Measurements from ENCODE around the gene TSPAN9. TPM values are rescaled to one million over a fixed set of nuclear protein-coding genes. Genes with fewer than 3 reads are reported as not detected.

TSPAN9 gene
- total and polyA plus RNA-seq, 2 donors from 2014 or later: 62.4 to 81.6 TPM

GRCh38 chr12:3164454-3165077, 87.4 kb downstream of the TSPAN9 start:
- TF ChIP-seq, protein P1, sequence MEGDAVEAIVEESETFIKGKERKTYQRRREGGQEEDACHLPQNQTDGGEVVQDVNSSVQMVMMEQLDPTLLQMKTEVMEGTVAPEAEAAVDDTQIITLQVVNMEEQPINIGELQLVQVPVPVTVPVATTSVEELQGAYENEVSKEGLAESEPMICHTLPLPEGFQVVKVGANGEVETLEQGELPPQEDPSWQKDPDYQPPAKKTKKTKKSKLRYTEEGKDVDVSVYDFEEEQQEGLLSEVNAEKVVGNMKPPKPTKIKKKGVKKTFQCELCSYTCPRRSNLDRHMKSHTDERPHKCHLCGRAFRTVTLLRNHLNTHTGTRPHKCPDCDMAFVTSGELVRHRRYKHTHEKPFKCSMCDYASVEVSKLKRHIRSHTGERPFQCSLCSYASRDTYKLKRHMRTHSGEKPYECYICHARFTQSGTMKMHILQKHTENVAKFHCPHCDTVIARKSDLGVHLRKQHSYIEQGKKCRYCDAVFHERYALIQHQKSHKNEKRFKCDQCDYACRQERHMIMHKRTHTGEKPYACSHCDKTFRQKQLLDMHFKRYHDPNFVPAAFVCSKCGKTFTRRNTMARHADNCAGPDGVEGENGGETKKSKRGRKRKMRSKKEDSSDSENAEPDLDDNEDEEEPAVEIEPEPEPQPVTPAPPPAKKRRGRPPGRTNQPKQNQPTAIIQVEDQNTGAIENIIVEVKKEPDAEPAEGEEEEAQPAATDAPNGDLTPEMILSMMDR (IDR thresholded peaks at IDR 0.05; ENCODE audit: borderline replicate concordance, extremely low read depth, insufficient read depth): no peak
- FAIRE-seq (no peak), DNase-seq (no peak)
- Histone ChIP-seq H3K9ac (ENCODE audit: low read length in 3 of 3) (no peak overlapping the region), H3K9me3 (ENCODE audit: control insufficient read depth in 2 of 3, insufficient read depth in 1 of 3, low read length in 3 of 3) (no peaks in the 10 kb centered on the region), H3K4me3 (ENCODE audit: low read length in 3 of 3) (no peak overlapping the region), H3K4me1 (ENCODE audit: control insufficient read depth in 2 of 3, insufficient read depth in 2 of 3, low read depth in 1 of 3, low read length in 3 of 3) (peaks cover 0 to 24% (median 14%) of the 10 kb centered on the region in 3 donors), H3K27me3 (ENCODE audit: control insufficient read depth, insufficient read depth, low read length) (no peaks in the 10 kb centered on the region), H3K27ac (ENCODE audit: low read depth in 2 of 2, low read length in 2 of 2) (no peak overlapping the region), H3K36me3 (ENCODE audit: control insufficient read depth in 2 of 3, insufficient read depth in 3 of 3, low read length in 3 of 3) (peaks cover 0 to 8% (median 0%) of the 10 kb centered on the region in 3 donors)
- intact Hi-C loops (cut with DNase I): no loop called here

- no peak for FAIRE-seq
These were observed 88.2 kb downstream of the TSPAN9 start for GRCh38 chr12:3165078-3165980.

DNA sequence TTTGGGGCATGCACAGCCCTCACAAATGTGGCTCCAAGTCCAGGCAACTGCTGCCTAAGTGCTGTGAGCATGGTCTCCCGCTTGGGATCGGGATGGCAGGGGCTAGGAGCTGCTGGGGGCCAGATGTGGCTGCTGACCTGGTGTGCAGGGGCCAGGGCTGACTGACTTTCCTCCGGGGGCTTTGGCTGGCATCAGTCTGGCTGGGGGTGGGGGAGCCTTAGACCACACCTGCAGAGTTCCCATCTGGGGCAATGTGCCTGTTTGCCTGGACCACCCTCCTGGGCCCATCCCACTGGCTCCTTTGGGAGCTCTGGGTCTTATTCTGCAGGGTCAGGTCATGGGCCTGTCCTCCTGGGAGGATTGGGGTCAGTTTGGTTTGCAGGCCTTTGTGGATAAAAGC, 90.5 kb downstream of the TSPAN9 start:
- Histone ChIP-seq H3K4me3 (ENCODE audit: low read length in 3 of 3) (no peak overlapping the region), H3K27me3 (ENCODE audit: control insufficient read depth, insufficient read depth, low read length) (no peaks in the 10 kb centered on the region), H3K36me3 (ENCODE audit: control insufficient read depth in 2 of 3, insufficient read depth in 3 of 3, low read length in 3 of 3) (peaks cover 0 to 8% (median 0%) of the 10 kb centered on the region in 3 donors), H3K9ac (ENCODE audit: low read length in 3 of 3) (no peak overlapping the region), H3K4me1 (ENCODE audit: control insufficient read depth in 2 of 3, insufficient read depth in 2 of 3, low read depth in 1 of 3, low read length in 3 of 3) (peaks cover 0 to 30% (median 14%) of the 10 kb centered on the region in 3 donors), H3K27ac (ENCODE audit: low read depth in 2 of 2, low read length in 2 of 2) (no peak overlapping the region), H3K9me3 (ENCODE audit: control insufficient read depth in 2 of 3, insufficient read depth in 1 of 3, low read length in 3 of 3) (no peaks in the 10 kb centered on the region)
- intact Hi-C loops (cut with DNase I): no loop called here
- DNase-seq (peak in 1 of 5 donors; percentile 45), FAIRE-seq (no peak)
- TF ChIP-seq, protein P1 (IDR thresholded peaks at IDR 0.05; ENCODE audit: borderline replicate concordance, extremely low read depth, insufficient read depth): no peak

More at GRCh38 chr12:3165078-3165980, 88.2 kb downstream of the TSPAN9 start:
- intact Hi-C loops (cut with DNase I): no loop called here
- Histone ChIP-seq H3K9me3 (ENCODE audit: control insufficient read depth in 2 of 3, insufficient read depth in 1 of 3, low read length in 3 of 3) (no peaks in the 10 kb centered on the region), H3K4me3 (ENCODE audit: low read length in 3 of 3) (no peak overlapping the region), H3K27ac (ENCODE audit: low read depth in 2 of 2, low read length in 2 of 2) (peak overlapping the region; percentile 9 to 45), H3K36me3 (ENCODE audit: control insufficient read depth in 2 of 3, insufficient read depth in 3 of 3, low read length in 3 of 3) (peaks cover 0 to 8% (median 0%) of the 10 kb centered on the region in 3 donors), H3K4me1 (ENCODE audit: control insufficient read depth in 2 of 3, insufficient read depth in 2 of 3, low read depth in 1 of 3, low read length in 3 of 3) (peaks cover 0 to 24% (median 14%) of the 10 kb centered on the region in 3 donors), H3K9ac (ENCODE audit: low read length in 3 of 3) (no peak overlapping the region), H3K27me3 (ENCODE audit: control insufficient read depth, insufficient read depth, low read length) (no peaks in the 10 kb centered on the region)
- DNase-seq: peak in 1 of 5 donors; percentile 66
- TF ChIP-seq, protein P1 (IDR thresholded peaks at IDR 0.05; ENCODE audit: borderline replicate concordance, extremely low read depth, insufficient read depth): no peak
